Stimulated activated CD4-positive, alpha-beta T cell treated with anti-CD3 and anti-CD28 coated beads, Interleukin-15, amount 100 ng/mL, for 48 hours (primary cell): ENCODE data around the gene BRF1.

Source experiments
- DNase-seq, 2 donors: peaks; one replicate each; pipeline ENCODE4 v3.0.0-alpha.2; 2020; ENCODE audit warnings: low read depth in 2 of 2

BRF1 gene

DNA sequence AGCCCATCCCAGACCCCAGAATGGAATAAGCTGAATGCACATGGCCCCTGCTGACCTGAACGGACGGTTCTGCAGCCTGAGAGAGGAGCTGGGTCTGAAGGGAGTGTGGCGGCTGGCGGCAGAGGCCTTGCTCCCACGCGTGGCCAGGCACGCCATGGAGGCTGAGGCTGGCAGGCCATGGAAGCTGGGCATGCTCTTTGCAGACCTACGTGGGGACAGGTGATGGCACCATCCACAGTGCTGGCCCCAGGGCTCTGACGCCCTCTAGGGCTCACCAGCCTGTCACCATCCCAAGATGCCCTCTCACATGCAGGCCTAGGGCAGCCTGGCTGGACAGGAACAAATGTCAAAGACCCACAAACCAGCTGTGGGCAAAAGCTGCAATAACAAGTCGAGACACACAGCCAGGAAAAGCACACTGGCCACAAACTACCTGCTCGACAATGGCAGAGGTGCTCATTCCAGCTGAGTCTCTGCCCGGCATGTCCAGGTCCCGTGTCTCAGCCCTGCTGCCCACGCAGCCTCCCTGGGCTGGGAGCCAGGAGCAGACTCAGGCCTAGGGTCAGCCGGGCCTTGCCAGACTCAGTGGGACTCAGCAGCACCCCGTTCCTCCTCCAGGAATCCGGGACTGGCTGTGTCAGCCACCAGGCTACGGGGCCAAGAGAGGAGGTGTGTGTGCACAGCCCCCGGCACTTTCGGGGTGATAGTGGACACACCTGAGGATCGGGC lies 32.8 kb downstream of the BRF1 start:
- no peak for DNase-seq

DNA sequence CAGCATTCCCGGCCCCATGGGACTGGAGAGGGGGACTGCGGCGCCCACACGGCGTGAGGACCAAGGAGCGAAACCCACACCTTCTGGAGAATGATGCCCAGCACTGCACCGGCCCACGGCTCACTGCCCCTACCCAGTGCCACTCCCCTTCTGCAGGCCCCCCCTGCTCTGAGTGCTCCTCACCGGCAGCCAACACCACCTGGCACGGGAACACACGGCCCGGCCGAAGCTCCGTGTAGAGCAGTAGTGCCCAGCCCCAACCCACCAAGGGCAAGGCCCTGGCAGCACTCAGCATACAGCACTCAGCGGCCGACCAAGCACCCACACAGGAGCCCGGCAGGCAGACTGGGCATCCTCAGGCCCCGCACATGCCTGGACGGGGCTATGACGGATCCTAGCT lies 39.0 kb downstream of the BRF1 start:
- no peak for DNase-seq

DNA sequence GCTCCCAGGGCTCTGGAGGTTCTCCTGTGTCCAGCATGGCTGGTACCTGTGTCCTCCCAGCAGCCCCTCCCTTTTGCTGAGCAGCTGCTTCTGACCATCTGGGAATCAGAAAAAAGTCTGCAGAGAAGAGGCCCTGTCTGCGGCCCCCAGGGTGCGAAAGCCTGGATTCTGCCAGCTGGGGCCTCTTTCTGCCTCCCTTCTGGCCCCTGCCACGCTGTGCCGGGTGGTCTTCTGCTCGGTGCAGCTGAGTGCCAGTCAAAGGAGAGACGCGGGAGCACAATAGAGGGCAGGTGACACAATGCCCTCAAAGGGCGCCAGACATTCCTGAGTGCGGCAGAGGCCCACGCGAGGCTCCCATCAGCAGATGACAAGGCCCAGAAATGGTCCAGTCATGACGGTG lies 39.8 kb downstream of the BRF1 start:
- DNase-seq = no peak

DNA sequence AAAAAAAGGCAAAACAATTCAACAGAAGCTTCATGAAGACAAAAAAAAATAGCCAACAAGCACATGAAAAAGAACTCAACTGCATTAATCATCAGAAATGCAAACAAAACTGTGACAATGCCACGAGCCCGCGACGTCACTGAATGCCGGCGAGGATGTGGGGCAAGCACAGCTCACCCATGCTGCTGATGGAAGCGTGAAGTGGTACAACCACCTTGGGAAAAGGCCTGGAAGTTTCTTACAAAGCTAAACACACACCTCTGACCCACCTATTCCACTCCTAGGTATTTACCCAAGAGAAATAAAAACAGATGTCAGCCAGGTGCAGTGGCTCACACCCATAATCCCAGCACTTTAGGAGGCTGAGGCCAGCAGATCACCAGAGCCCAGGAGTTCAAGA lies 42.0 kb downstream of the BRF1 start:
- no peak for DNase-seq

DNA sequence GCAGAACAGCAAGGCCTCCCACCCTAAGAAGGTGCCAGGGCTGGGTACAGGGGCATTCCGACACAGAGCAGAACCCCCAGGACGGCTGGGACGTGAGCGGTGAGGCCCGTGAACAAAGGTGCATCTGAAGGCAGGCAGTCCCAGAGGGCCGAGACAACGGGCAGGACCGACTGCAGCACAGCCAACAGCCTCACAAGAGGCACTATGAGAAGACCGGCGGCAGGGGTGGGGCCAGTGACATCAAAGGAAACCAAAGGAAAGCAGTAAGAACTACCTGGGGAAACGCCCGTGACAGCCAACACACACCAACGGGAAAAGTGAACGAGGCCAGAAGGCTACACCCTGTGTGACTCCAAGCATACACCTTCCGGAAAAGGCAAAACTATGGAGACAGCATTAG lies 43.3 kb downstream of the BRF1 start:
- DNase-seq = no peak

DNA sequence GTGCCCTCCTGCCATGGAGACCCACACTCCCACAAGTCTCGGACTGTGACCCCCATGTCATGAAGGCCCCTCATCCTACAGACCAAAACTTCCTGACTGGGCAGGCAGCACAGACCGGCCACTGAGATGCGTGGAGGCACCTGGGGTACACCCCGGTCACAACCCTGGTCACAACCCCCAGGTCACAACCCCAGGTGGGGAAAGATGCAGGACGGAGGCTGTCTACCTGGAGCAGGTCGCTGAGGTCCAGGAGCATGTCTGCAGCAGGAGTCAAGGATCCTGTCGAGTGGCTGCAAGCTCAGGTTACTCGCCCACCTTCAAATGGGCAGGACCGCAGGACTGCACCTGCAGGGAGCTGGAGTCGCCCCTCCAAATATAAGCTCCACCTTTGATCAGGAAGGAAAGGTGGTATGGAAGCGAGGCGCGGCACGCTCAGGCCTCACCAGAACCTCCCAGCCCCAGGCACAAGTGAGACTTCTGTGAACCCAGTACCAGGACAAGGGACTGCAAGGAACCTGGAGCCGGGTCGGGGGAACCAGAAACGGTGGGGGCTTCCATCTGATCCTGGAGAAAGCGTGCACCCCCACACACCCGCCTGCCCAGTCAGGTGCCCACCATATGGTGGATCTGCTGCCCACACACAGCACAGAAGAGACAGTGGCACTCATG lies 44.4 kb downstream of the BRF1 start:
- DNase-seq = no peak

DNA sequence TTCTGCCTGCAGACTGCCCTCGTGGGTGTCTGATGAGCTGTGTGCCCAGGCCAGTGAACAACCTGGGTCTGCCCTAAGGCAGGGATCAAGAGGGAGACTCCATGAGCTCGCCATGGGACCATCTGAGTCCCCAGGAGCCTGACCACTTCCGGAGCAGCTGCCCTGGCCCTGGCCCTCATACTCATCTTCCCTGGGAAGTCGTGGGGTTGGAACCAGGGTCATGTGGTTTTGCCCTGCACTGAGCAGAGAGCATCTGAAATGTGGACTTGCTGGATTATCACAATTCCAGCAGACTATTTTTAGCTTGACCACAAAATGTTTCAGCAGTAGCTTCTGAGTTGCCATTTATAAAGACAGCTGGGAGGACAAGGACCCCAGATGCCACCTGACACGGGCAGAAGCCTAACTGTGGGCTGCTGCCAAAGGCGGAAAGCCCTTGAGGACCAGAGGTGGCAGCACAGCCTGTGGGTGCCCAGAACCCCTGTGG lies 45.7 kb downstream of the BRF1 start:
- no peak for DNase-seq

DNA sequence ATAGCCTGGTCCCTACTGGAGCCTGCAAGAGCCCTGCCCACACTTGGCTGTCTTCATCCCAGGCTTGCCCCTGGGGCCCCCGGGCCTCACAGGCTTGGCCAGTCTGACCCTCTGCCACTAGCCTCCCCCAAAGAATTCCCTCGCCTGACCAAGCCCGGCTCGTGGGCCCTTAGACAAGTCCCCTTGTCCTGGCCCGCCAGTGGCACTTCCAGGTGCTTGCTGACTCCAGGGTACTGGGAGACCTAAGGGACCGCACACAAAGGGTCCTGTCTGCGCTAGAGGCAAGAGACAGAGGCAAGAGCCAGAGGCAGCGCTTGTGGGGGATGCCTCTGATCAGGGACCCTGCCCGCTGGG lies 47.5 kb downstream of the BRF1 start:
- DNase-seq = no peak

DNA sequence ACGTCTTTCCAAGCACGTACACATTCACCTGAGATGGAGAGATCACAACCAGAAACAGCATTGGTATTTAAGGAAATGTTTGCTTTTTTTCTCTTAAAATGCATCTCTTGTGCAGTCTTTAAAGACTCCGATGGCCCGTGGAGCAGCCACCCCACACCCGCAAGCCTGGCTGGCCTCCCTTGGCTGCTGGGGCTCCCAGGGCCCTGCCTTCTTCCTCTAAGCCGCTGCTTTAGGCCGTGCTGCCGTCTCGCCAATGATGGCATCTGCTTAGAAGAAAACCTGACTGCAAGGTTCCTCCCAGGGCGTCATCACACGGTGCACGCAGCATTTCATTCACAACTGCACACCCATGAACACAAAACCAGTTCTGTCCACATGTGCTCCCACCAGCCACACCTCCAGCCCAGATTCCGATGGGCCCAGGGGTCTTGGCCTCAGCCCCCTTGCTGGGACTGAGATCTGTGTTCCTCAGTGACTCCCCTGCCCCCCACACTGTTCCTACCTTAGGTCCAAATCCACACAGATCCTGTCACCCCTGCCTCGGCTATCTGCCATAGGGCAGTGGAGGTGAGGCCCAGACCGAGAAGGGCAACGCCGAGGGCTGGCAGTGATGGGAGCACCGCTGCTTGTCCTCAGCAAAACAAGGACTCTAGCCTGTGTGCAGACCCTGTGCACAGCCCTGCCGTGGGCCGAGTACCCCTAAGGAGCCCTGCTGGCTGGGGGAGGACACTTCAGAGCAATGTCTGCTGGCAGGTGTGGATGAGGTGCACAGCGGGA lies 48.1 kb downstream of the BRF1 start:
- DNase-seq = no peak

DNA sequence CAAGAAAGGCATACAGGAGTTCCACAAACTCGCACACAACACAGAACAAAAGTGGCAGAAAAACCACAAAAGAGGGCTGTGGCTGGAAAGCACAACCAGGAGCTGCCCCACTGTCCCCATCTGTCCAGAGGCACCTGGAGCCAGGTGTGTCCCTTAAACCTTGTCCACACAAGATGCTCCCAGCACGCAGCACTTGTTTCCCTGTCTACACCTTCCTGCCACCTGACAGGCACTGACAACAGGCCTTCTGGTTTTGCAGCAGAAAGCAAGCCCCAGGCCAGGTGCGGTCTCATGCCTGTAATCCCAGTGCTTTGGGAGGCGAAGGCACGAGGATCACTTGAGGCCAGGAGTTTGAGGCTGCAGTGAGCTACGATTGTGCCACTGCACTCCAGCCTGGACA lies 48.9 kb downstream of the BRF1 start:
- no peak for DNase-seq

DNA sequence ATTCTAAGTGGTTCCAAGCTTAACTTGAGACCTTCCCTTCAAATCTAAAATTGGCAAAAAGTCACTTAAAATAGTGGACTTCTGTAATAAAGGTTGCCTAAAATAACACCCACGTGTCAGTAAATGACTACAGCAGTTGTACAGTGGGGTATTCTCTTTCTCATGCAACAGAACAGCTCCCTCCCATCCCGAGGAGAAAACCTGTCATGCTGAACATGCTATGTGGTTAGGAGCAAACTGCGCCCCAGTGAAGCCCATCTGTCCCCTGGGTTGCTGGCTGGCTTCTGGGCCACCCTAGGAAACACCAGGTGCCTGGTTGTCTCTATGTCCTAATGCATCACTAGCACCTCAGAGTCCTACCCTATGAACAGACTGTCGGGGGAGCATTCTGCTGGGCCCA lies 49.8 kb downstream of the BRF1 start:
- DNase-seq = no peak

DNA sequence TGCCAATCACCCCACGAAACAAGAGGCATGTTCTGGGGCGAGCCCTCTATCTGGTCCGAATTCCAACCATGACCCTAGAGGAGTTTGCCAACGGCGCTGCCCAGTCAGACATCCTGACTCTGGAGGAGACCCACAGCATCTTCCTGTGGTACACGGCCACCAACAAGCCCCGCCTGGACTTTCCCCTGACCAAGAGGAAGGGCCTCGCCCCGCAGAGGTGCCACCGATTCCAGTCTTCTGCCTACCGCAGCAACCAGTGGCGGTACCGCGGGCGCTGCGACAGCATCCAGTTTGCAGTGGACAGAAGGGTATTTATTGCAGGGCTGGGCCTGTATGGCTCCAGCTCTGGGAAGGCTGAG lies 50.8 kb downstream of the BRF1 start:
- DNase-seq = no peak

DNA sequence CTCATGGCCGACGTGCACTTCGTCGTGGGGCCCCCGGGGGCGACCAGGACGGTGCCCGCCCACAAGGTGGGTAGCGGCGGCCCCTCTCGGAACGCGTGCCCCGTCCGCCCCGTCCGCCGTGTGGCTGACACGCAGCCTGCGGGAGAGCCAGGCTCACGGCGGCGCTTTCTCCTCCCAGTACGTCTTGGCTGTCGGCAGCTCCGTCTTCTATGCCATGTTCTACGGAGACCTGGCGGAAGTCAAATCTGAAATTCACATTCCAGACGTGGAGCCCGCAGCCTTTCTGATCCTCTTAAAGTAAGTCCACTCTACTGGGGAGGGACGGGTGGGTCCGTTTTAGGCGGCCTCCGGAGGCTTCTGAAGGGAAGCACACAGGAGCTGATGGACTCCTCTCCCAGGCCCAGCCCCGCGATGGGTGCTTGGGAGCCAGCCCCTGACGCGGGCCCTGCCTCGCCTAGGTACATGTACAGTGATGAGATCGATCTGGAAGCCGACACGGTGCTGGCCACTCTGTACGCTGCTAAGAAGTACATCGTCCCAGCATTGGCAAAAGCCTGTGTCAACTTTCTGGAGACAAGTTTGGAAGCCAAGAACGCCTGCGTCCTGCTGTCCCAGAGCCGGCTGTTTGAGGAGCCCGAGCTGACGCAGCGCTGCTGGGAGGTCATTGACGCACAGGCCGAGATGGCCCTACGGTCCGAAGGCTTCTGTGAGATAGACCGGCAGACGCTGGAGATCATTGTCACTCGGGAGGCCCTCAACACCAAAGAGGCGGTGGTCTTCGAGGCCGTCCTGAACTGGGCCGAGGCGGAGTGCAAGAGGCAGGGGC lies 51.4 kb downstream of the BRF1 start:
- no peak for DNase-seq

DNA sequence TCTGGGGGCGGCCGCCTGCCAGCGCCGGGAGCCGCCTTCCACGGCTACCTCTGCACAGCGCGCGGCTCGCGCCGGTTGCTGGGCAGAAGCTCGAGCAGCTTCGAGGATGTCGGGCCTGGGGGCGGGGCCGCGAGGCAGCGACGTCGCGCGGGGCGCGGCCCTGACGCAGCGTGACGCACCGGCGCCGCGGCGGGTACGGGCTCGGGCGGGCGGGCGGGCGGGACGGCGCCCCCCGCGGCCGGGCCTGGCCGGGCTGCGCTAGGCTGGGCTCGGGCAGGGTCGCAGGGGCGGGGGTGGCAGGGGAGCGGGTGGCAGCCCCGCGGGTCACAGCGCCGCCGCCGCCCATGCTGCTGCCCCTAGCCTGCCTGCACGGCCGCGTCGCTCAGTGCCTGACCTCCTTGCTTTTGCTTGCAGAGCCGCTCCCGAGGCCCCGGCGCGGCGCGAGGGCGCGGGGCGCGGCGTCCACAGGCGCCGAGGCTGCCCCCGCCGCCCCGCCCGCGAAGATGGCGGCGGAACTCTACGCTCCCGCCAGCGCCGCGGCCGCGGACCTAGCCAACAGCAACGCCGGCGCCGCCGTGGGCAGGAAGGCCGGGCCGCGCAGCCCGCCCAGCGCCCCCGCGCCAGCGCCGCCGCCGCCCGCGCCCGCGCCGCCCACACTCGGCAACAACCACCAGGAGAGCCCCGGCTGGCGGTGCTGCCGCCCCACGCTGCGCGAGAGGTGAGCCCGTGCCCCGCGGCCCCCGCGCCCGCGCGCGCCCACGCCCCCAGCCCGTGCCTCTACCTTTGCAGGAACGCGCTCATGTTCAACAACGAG lies 52.2 kb downstream of the BRF1 start, which contains the start of gene BTBD6:
BTBD6 (plus strand) TSS at position 166 of the 814 bp plus-strand sequence; CDS start at position 345, 179 bp downstream.
- peak; percentile 74 to 86 for DNase-seq

DNA sequence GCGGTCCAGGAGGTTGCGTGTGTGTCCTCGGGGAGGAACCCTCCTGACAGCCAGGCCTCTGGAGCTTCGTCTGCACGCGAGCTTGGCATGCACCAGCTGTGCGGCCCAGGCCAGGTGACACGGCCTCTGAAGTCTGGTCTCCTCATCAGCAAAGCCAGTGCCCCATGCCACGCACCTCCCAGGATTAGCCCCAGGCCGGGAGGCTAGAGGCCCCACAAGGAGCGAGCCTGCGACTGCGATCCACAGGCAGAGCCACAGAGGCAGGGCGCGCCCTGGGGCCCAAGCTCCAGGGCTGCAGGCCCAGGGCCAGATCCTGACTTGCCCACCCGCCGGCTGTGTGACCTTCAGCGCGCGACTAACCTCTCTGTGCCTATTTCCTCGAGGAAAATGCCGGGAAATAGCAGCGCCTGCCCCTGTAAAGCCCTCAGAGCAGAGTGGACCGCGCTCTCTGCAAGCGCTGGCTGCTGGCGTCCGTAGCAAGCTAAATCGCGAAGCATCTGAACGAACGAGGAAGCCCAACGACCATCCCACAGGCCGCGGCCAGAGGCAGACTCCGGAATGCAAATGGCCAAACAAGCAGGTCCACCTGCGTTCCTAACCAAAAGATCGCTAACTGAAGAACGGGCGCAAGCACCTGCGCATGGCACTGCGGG lies 53.0 kb downstream of the BRF1 start:
- no peak for DNase-seq

DNA sequence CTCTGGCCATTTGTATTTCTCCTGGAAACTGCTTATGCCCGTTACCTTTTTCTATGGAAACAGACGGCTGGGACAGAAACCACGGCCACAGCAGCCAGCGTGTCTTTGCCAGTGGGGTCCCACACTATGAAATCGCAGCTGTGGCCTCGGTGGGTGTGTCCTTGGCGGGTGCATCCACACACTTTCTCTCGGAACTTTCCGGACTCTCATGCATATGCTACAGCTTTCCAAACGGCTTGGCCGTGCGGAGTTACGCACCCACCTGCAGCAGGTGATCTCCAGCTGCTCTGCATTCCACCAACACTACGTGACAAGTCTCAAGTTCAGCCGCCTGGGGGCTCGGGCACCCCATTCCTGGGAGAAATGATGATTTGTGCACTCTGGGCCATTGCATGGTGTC lies 53.8 kb downstream of the BRF1 start:
- DNase-seq = no peak

DNA sequence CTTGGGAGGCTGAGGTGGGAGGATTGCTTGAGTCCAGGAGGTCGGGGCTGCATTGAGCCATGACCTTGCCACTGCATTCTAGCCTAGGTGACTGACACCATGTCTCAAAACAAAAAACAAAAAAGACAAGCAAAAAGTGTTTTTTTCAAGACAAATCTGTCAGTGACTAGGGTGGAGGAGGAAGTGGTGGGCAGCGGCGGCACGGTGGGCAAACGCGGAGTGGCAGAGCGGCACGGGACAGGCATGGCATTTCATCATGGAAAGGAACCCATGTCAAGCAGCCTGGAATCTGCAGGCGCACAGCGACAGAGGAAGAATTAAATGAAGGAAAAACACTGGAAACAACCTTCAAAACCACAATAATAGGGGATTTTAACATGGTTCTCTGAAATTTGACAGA lies 56.5 kb downstream of the BRF1 start:
- DNase-seq = no peak

DNA sequence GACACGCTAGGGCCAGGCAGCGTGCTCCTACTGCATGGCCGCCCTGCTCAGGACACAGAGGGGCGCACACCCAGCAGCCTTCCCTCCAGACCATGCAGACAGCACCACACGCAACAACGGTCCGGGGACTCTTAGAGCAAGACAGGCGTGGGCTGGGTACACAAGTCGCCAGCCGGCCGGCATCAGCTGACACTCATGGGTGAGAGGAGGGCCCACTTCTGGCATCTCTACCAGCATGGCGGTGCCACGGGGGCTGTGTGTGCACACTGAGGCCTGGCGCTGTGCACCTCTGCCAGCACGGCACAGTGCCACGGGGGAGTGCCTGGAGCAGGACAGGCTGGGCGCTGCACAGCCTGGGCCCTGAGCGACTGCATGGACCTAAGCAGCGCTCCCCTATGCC lies 59.2 kb downstream of the BRF1 start:
- no peak for DNase-seq

DNA sequence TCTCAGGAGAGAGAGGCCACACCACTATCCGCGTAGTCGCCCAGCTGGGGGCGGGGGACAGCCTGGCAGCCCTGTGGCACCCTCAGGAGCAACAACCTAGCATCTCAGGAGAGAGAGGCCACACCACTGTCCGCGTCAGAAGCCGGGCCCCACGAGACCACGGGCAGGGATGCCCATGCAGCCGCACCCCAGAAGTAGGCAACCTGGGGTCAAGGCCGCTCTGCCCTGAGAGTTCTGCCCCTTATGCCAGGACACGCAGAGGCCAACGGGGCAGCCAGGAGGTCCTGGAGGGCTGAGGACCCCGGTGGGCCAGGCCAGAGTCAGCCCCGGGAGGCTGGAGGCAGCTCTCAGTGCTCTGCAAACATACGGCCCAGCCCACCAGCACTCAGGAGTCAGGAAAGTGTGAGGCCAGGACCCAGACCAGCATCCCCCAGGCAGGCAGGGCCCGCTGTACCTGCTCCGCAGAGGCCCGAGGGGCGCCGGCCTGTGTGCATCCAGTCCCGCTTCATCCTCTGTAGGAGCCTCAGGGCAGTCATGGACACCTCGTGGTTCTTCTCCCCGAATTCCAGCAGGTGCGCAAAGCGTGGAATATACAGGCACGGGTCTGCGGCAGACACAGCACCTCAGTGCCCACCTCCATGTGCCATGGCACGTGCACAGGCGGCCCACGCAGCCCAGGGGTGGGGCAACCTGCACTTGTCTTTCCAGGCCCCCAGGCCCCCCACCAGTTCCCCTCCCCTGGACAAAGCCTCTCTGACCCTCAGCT lies 59.8 kb downstream of the BRF1 start:
- no peak for DNase-seq
